Calu3 (cell line): ENCODE results near the gene SIAH1. TPM values are rescaled to one million over a fixed set of nuclear protein-coding genes. Genes with fewer than 3 reads are reported as not detected.

Experiments used
- Bru-seq: library from RNA; stranded (reverse); fragments of 400-500 nt; gene quantifications from one replicate; lab custom pipeline; 2021; lab: Mats Ljungman, UMichigan
- BruChase-seq, 2 experiments: library from RNA; stranded (reverse); fragments of 400-500 nt; gene quantifications; one replicate each; lab custom pipeline; 2021; lab: Mats Ljungman, UMichigan
- BruUV-seq: library from RNA; stranded (reverse); fragments of 400-500 nt; replicated peaks from 2 replicates; lab custom pipeline; 2021; lab: Mats Ljungman, UMichigan
- CTCF ChIA-PET: fragments of 300-600 bp; sonication (Branson Sonifier 250); formaldehyde crosslinking; loops from one replicate; lab custom pipeline; 2022; ENCODE audit warnings: antibody characterized with exemption; lab: Charles Lee
- DNase-seq: peaks from one replicate; pipeline ENCODE4 v3.0.0; 2022
- H3K27ac Mint-ChIP-seq: one replicate; pipeline ENCODE4 v1.8.0; 2022; ENCODE audit warnings: mixed read lengths; ENCODE audit not compliant: unreplicated experiment
- H3K27me3 Mint-ChIP-seq: one replicate; pipeline ENCODE4 v1.8.0; 2022; ENCODE audit warnings: mixed read lengths; ENCODE audit not compliant: unreplicated experiment
- H3K36me3 Mint-ChIP-seq: one replicate; pipeline ENCODE4 v1.8.0; 2022; ENCODE audit warnings: mild to moderate bottlenecking, moderate library complexity, mixed read lengths; ENCODE audit not compliant: insufficient read depth, unreplicated experiment
- H3K4me1 Mint-ChIP-seq: one replicate; pipeline ENCODE4 v1.8.0; 2022; ENCODE audit warnings: mild to moderate bottlenecking, low read depth, mixed read lengths; ENCODE audit not compliant: unreplicated experiment
- H3K4me3 Mint-ChIP-seq: one replicate; pipeline ENCODE4 v1.8.0; 2022; ENCODE audit warnings: mild to moderate bottlenecking, low read depth, moderate library complexity, mixed read lengths; ENCODE audit not compliant: unreplicated experiment
- H3K9me3 Mint-ChIP-seq: one replicate; pipeline ENCODE4 v1.8.0; 2022; ENCODE audit warnings: low read depth, mixed read lengths; ENCODE audit not compliant: unreplicated experiment
- intact Hi-C: fragments of 100-400 bp; cut with micrococcal nuclease; formaldehyde crosslinking; loops from one replicate; pipeline ENCODE4 v1.10.0; 2022; ENCODE audit not compliant: unreplicated experiment
- long read RNA-seq: library from polyadenylated mRNA; stranded (forward); transcript quantifications from one replicate; pipeline ENCODE4 v2.0.0, GENCODE V29; 2022
- total RNA-seq: library from RNA; stranded (reverse); gene quantifications from 2 replicates; pipeline ENCODE4 v1.2.3, GENCODE V29; 2022
- TF ChIP-seq, protein P1 (sequence below): fragments of 200-600 bp; IDR thresholded peaks from one replicate; pipeline ENCODE4 v1.8.0; 2022; ENCODE audit warnings: antibody characterized with exemption; ENCODE audit not compliant: unreplicated experiment

SIAH1 gene, protein sequence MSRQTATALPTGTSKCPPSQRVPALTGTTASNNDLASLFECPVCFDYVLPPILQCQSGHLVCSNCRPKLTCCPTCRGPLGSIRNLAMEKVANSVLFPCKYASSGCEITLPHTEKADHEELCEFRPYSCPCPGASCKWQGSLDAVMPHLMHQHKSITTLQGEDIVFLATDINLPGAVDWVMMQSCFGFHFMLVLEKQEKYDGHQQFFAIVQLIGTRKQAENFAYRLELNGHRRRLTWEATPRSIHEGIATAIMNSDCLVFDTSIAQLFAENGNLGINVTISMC
- total RNA-seq (32.3 and 32.7 TPM in 2 replicates), Bru-seq, nascent RNA (percentile 98 among the genes with signal in this experiment), BruChase-seq, experiment 1, labeled RNA remaining after a 6-hour chase (percentile 92 among the genes with signal in this experiment), BruChase-seq, experiment 2, labeled RNA remaining after a 2-hour chase (percentile 95 among the genes with signal in this experiment)
- long read RNA-seq, transcript SIAH1-203 (2 exons, 2,147 nt): major isoform, 50 of 67 reads
- long read RNA-seq, transcript SIAH1-202 (1 exons, 3,352 nt): minor isoform, 10 of 67 reads
- long read RNA-seq, partial matches to known transcripts: 0 of 67 reads
- long read RNA-seq, other reads (novel, unspliced or antisense): 5 of 67 reads

GRCh38 chr16:48385253-48386150 lies at the start of gene SIAH1:
TSS of gene SIAH1 (minus strand) at chr16:48385413. CDS start at chr16:48362428, 22,985 bp downstream.
- intact Hi-C loops: no loop called here
- H3K27ac Mint-ChIP-seq: peak within 1 kb of the TSS; percentile 99
- TF ChIP-seq, protein P1, sequence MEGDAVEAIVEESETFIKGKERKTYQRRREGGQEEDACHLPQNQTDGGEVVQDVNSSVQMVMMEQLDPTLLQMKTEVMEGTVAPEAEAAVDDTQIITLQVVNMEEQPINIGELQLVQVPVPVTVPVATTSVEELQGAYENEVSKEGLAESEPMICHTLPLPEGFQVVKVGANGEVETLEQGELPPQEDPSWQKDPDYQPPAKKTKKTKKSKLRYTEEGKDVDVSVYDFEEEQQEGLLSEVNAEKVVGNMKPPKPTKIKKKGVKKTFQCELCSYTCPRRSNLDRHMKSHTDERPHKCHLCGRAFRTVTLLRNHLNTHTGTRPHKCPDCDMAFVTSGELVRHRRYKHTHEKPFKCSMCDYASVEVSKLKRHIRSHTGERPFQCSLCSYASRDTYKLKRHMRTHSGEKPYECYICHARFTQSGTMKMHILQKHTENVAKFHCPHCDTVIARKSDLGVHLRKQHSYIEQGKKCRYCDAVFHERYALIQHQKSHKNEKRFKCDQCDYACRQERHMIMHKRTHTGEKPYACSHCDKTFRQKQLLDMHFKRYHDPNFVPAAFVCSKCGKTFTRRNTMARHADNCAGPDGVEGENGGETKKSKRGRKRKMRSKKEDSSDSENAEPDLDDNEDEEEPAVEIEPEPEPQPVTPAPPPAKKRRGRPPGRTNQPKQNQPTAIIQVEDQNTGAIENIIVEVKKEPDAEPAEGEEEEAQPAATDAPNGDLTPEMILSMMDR: no peak
- CTCF ChIA-PET: interaction anchor here (0.6 to 1.2 kb wide), 6 partner anchors 10 to 141 kb away, joined by 3 to 6 read pairs (median 3); no protein-coding TSS in a partner anchor
- TSS peak; percentile 90 for BruUV-seq
- peak; percentile 95 for DNase-seq
- H3K36me3 Mint-ChIP-seq: peaks cover 43% of the 10 kb centered on the region
- no peaks in the 10 kb centered on the region for H3K9me3 Mint-ChIP-seq
- no peaks in the 10 kb centered on the region for H3K27me3 Mint-ChIP-seq
- peaks cover 34% of the 10 kb centered on the region for H3K4me1 Mint-ChIP-seq
- peak within 1 kb of the TSS; percentile 96 for H3K4me3 Mint-ChIP-seq

- Mint-ChIP-seq H3K4me3 (no peak overlapping the region), H3K27ac (no peak overlapping the region), H3K4me1 (peaks cover 12% of the 10 kb centered on the region), H3K9me3 (no peaks in the 10 kb centered on the region), H3K27me3 (no peaks in the 10 kb centered on the region), H3K36me3 (no peaks in the 10 kb centered on the region)
- TF ChIP-seq, protein P1: no peak
- CTCF ChIA-PET: no interaction called here
- no TSS peak for BruUV-seq
- DNase-seq: no peak
- intact Hi-C loops: no loop called here
Measured at GRCh38 chr16:48434653-48435317, 49.6 kb upstream of the SIAH1 start.

GRCh38 chr16:48433850-48434530 lies 48.8 kb upstream of the SIAH1 start:
- no peak overlapping the region for H3K27ac Mint-ChIP-seq
- CTCF ChIA-PET: no interaction called here
- DNase-seq: no peak
- TF ChIP-seq, protein P1: no peak
- no peak overlapping the region for H3K4me3 Mint-ChIP-seq
- no peaks in the 10 kb centered on the region for H3K36me3 Mint-ChIP-seq
- intact Hi-C loops: no loop called here
- peaks cover 12% of the 10 kb centered on the region for H3K4me1 Mint-ChIP-seq
- BruUV-seq: no TSS peak
- peaks cover 3% of the 10 kb centered on the region for H3K9me3 Mint-ChIP-seq
- H3K27me3 Mint-ChIP-seq: no peaks in the 10 kb centered on the region
